Measurements from ENCODE around the gene RUBCN. TPM values are rescaled to one million over a fixed set of nuclear protein-coding genes. Genes with fewer than 3 reads are reported as not detected.

RUBCN gene
- 10.8 TPM for polyA plus RNA-seq (2013, experiment 1 of 2)
- 11.2 TPM for polyA plus RNA-seq (2013, experiment 2 of 2)

DNA sequence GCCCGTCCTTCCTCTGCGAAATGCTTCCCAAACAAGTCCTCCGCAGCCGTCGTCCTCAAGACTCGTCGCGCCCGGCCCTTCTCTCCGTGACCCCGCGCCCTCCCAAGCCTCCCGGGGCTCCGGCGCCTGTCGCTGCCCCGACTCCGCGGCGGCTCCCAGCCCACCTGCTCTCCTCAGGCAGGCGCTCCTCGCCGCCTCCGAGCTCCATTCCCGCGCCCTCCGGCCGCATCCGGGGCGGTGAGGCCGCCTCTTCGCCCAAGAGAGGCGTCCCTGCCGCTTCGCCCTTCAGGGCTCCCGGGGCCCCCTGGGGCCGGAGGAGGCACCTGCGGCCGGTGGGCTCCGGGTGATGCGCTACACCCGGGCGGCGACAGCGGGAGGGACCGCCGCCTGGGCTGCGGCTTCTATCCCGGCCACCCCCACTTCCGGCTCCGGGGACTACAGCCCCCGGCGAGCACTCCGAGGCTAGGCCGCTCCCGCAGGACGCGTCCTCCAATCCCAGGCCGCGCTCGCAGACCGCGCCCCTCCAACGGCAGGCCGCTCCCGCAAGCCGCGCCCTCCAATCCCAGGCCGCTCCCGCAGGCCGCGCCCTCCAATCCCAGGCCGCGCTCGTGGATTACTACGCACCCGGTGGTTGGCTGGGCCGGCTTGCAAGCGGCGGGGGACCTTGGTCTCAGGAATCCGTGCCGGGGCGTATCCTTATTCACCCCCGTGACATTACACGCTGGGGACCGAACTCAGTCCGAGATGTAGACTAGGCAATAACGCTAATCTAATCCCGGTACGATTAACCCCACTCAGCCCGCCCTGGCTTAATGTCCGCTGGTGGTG, at the start of gene RUBCN:
Gene RUBCN, minus strand, starts transcription at position 414 of the 828 bp plus-strand sequence. Its CDS starts 185 bp downstream, at position 229.
- DNase-seq, result peak; percentile 98
- Histone ChIP-seq H3K4me3 (ENCODE audit: low read length) (peak within 1 kb of the TSS; percentile 83), H3K18ac (ENCODE audit: low read length) (peak within 1 kb of the TSS; percentile 61), H2BK15ac (replicated peaks; ENCODE audit: low read depth) (no peak within 1 kb of the TSS), H3K36me3 (ENCODE audit: control insufficient read depth, insufficient read depth, low read length) (no peaks in the 10 kb centered on the region), H3K4me1 (ENCODE audit: control insufficient read depth, low read depth, low read length) (peaks cover 2% of the 10 kb centered on the region), H3K27ac (ENCODE audit: low read depth, low read length) (no peak within 1 kb of the TSS), H3K79me2 (ENCODE audit: control insufficient read depth, insufficient read depth, low read length) (no peaks in the 10 kb centered on the region), H4K5ac (ENCODE audit: low read length) (no peak within 1 kb of the TSS), H3K27me3 (ENCODE audit: insufficient read depth, low read length, poor library complexity) (no peaks in the 10 kb centered on the region), H3K23ac (ENCODE audit: low read length) (no peak within 1 kb of the TSS), H3K79me1 (ENCODE audit: low read length) (peaks cover 2% of the 10 kb centered on the region), H2BK5ac (ENCODE audit: low read length) (no peak within 1 kb of the TSS), H3K9ac (ENCODE audit: low read length) (peak within 1 kb of the TSS; percentile 85), H3K4ac (ENCODE audit: low read depth, low read length) (no peak within 1 kb of the TSS), H4K8ac (ENCODE audit: low read depth, low read length) (peak within 1 kb of the TSS; percentile 77), H3K56ac (ENCODE audit: low read length) (peak within 1 kb of the TSS; percentile 93), H2BK120ac (ENCODE audit: low read depth, low read length) (no peak within 1 kb of the TSS), H3K4me2 (ENCODE audit: low read length) (peak within 1 kb of the TSS; percentile 99), H2AK5ac (ENCODE audit: low read length) (no peak within 1 kb of the TSS)
- WGBS (ENCODE audit: extremely low coverage, insufficient coverage, low lambda C conversion rate), result no CpG with 5 or more reads among the region's 92 CpGs

DNA sequence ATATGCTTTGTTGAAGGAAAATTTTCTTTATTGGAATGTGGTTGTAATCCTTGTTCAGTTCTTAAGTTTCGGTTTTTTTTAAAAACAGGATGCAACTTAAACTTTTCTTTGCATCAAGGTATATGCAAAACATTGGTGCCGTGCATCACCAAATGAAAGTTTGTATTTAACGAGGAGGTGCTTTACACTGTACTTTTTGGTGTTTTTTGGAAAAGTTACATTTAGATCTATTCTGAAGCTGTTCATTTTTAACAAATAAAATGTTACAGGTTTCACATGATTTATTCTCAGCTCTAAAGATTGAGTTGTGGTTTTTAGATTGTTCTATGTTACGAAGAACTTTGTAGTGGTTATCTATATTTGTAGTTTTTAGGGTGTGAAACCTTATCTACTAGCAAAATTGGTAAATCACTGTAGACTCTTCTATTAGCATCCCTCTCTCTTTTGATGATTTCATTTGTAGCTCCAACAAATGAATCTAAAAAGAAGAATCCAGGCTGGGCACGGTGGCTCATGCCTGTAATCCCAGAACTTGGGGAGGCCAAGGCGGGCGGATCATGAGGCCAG, 47.4 kb upstream of the RUBCN start:
- H2BK15ac ChIP-seq (replicated peaks; ENCODE audit: low read depth), result no peak overlapping the region
- no peak overlapping the region for H3K9ac ChIP-seq (ENCODE audit: low read length)
- WGBS (ENCODE audit: extremely low coverage, insufficient coverage, low lambda C conversion rate), result no CpG with 5 or more reads among the region's 7 CpGs
- H3K36me3 ChIP-seq (ENCODE audit: control insufficient read depth, insufficient read depth, low read length), result peaks cover 2% of the 10 kb centered on the region
- H3K18ac ChIP-seq (ENCODE audit: low read length), result no peak overlapping the region
- H4K5ac ChIP-seq (ENCODE audit: low read length), result no peak overlapping the region
- no peak for DNase-seq
- H3K27me3 ChIP-seq (ENCODE audit: insufficient read depth, low read length, poor library complexity), result no peaks in the 10 kb centered on the region
- no peaks in the 10 kb centered on the region for H3K4me1 ChIP-seq (ENCODE audit: control insufficient read depth, low read depth, low read length)
- no peak overlapping the region for H3K23ac ChIP-seq (ENCODE audit: low read length)
- no peak overlapping the region for H2BK120ac ChIP-seq (ENCODE audit: low read depth, low read length)
- no peak overlapping the region for H2AK5ac ChIP-seq (ENCODE audit: low read length)
- H3K4ac ChIP-seq (ENCODE audit: low read depth, low read length), result no peak overlapping the region
- no peaks in the 10 kb centered on the region for H3K79me1 ChIP-seq (ENCODE audit: low read length)
- H3K27ac ChIP-seq (ENCODE audit: low read depth, low read length), result no peak overlapping the region
- no peak overlapping the region for H3K4me3 ChIP-seq (ENCODE audit: low read length)
- H4K8ac ChIP-seq (ENCODE audit: low read depth, low read length), result no peak overlapping the region
- H3K56ac ChIP-seq (ENCODE audit: low read length), result no peak overlapping the region
- H3K79me2 ChIP-seq (ENCODE audit: control insufficient read depth, insufficient read depth, low read length), result no peaks in the 10 kb centered on the region
- no peak overlapping the region for H3K4me2 ChIP-seq (ENCODE audit: low read length)
- no peak overlapping the region for H2BK5ac ChIP-seq (ENCODE audit: low read length)

- Histone ChIP-seq H4K8ac (ENCODE audit: low read depth, low read length) (no peak overlapping the region), H3K56ac (ENCODE audit: low read length) (no peak overlapping the region), H3K4me2 (ENCODE audit: low read length) (no peak overlapping the region), H2AK5ac (ENCODE audit: low read length) (no peak overlapping the region), H3K79me2 (ENCODE audit: control insufficient read depth, insufficient read depth, low read length) (no peaks in the 10 kb centered on the region), H4K5ac (ENCODE audit: low read length) (no peak overlapping the region), H3K79me1 (ENCODE audit: low read length) (no peaks in the 10 kb centered on the region), H3K36me3 (ENCODE audit: control insufficient read depth, insufficient read depth, low read length) (peaks cover 2% of the 10 kb centered on the region), H2BK120ac (ENCODE audit: low read depth, low read length) (no peak overlapping the region), H3K4me1 (ENCODE audit: control insufficient read depth, low read depth, low read length) (no peaks in the 10 kb centered on the region), H3K18ac (ENCODE audit: low read length) (no peak overlapping the region), H3K4ac (ENCODE audit: low read depth, low read length) (no peak overlapping the region), H2BK5ac (ENCODE audit: low read length) (no peak overlapping the region), H2BK15ac (replicated peaks; ENCODE audit: low read depth) (no peak overlapping the region), H3K9ac (ENCODE audit: low read length) (no peak overlapping the region), H3K27me3 (ENCODE audit: insufficient read depth, low read length, poor library complexity) (no peaks in the 10 kb centered on the region), H3K23ac (ENCODE audit: low read length) (no peak overlapping the region), H3K27ac (ENCODE audit: low read depth, low read length) (no peak overlapping the region), H3K4me3 (ENCODE audit: low read length) (no peak overlapping the region)
- WGBS (ENCODE audit: extremely low coverage, insufficient coverage, low lambda C conversion rate), result no CpG with 5 or more reads among the region's 4 CpGs
- DNase-seq, result no peak
Measured at GRCh38 chr3:197782230-197782629, 45.5 kb upstream of the RUBCN start.

GRCh38 chr3:197775317-197775716, 38.6 kb upstream of the RUBCN start:
- Histone ChIP-seq H2BK15ac (replicated peaks; ENCODE audit: low read depth) (no peak overlapping the region), H3K23ac (ENCODE audit: low read length) (no peak overlapping the region), H3K27ac (ENCODE audit: low read depth, low read length) (no peak overlapping the region), H3K79me1 (ENCODE audit: low read length) (no peaks in the 10 kb centered on the region), H3K18ac (ENCODE audit: low read length) (no peak overlapping the region), H3K4me2 (ENCODE audit: low read length) (no peak overlapping the region), H3K4me1 (ENCODE audit: control insufficient read depth, low read depth, low read length) (no peaks in the 10 kb centered on the region), H4K5ac (ENCODE audit: low read length) (no peak overlapping the region), H3K36me3 (ENCODE audit: control insufficient read depth, insufficient read depth, low read length) (peaks cover 4% of the 10 kb centered on the region), H3K56ac (ENCODE audit: low read length) (no peak overlapping the region), H3K9ac (ENCODE audit: low read length) (no peak overlapping the region), H2BK120ac (ENCODE audit: low read depth, low read length) (no peak overlapping the region), H4K8ac (ENCODE audit: low read depth, low read length) (no peak overlapping the region), H2AK5ac (ENCODE audit: low read length) (no peak overlapping the region), H3K4ac (ENCODE audit: low read depth, low read length) (no peak overlapping the region), H3K4me3 (ENCODE audit: low read length) (no peak overlapping the region), H3K27me3 (ENCODE audit: insufficient read depth, low read length, poor library complexity) (no peaks in the 10 kb centered on the region), H2BK5ac (ENCODE audit: low read length) (no peak overlapping the region), H3K79me2 (ENCODE audit: control insufficient read depth, insufficient read depth, low read length) (no peaks in the 10 kb centered on the region)
- no CpG with 5 or more reads among the region's 7 CpGs for WGBS (ENCODE audit: extremely low coverage, insufficient coverage, low lambda C conversion rate)
- no peak for DNase-seq

DNA sequence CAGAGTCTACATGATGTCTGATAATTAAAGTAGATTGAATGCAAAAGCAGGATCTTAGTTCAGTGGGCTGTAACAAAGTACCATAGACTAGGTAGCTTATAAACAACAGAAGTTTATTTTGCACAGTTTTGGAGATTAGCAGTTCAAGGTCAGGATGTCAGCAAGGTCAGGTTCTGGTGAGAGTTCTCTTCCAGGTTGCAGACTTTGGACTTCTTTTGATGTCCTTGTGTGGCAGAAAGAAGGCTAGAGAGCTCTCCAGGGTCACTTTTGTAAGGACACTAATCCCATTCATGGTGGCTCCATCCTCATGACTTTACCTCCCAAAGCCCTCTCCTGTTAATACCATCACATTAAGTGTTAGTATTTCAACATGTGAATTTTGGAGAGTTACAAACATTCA, 25.1 kb upstream of the RUBCN start:
- Histone ChIP-seq H3K4me1 (ENCODE audit: control insufficient read depth, low read depth, low read length) (no peaks in the 10 kb centered on the region), H3K4me3 (ENCODE audit: low read length) (no peak overlapping the region), H4K8ac (ENCODE audit: low read depth, low read length) (no peak overlapping the region), H2AK5ac (ENCODE audit: low read length) (no peak overlapping the region), H2BK120ac (ENCODE audit: low read depth, low read length) (no peak overlapping the region), H3K9ac (ENCODE audit: low read length) (no peak overlapping the region), H3K23ac (ENCODE audit: low read length) (no peak overlapping the region), H3K56ac (ENCODE audit: low read length) (no peak overlapping the region), H3K18ac (ENCODE audit: low read length) (no peak overlapping the region), H3K27ac (ENCODE audit: low read depth, low read length) (no peak overlapping the region), H3K4me2 (ENCODE audit: low read length) (no peak overlapping the region), H3K79me2 (ENCODE audit: control insufficient read depth, insufficient read depth, low read length) (no peaks in the 10 kb centered on the region), H4K5ac (ENCODE audit: low read length) (no peak overlapping the region), H3K79me1 (ENCODE audit: low read length) (peaks cover 2% of the 10 kb centered on the region), H3K27me3 (ENCODE audit: insufficient read depth, low read length, poor library complexity) (no peaks in the 10 kb centered on the region), H3K36me3 (ENCODE audit: control insufficient read depth, insufficient read depth, low read length) (no peaks in the 10 kb centered on the region), H2BK5ac (ENCODE audit: low read length) (no peak overlapping the region), H2BK15ac (replicated peaks; ENCODE audit: low read depth) (no peak overlapping the region), H3K4ac (ENCODE audit: low read depth, low read length) (no peak overlapping the region)
- DNase-seq, result no peak
